SK-N-MC (cell line): ENCODE results near the gene ZNF700.
A peak's percentile ranks its signal among the peaks of the same experiment; 100 is the strongest.
"Not testable (repeated sequence)": the region's sequence is repeated elsewhere in the genome, so short reads cannot be mapped to it uniquely, and the experiment has no call there.

Experiments
- DNase-seq: peaks from one replicate; pipeline ENCODE4 v3.0.0-alpha.2; 2011; ENCODE audit warnings: low read depth, low spot score
- H3K27ac ChIP-seq: fragments of 200-600 bp; sonication (generic); 2 replicates; pipeline ENCODE4 v1.5.1; 2016; ENCODE audit warnings: mixed run types
- H3K36me3 ChIP-seq: fragments of 200-600 bp; sonication (generic); 2 replicates; pipeline ENCODE4 v1.6.1; 2017; ENCODE audit warnings: antibody characterized with exemption, low read length, mixed read lengths; ENCODE audit not compliant: insufficient read depth
- H3K4me3 ChIP-seq: fragments of 200-600 bp; sonication (generic); 2 replicates; pipeline ENCODE4 v1.5.1; 2016
- H3K9ac ChIP-seq: fragments of 200-600 bp; sonication (generic); 2 replicates; pipeline ENCODE4 v1.8.0; 2017; ENCODE audit warnings: mixed run types, mixed read lengths; ENCODE audit not compliant: insufficient read length
- H3K9me3 ChIP-seq: fragments of 200-600 bp; sonication (generic); 2 replicates; pipeline ENCODE4 v1.6.1; 2017; ENCODE audit warnings: low read depth, mild to moderate bottlenecking, antibody characterized with exemption, low read length, moderate library complexity, mixed read lengths
- EZH2 ChIP-seq: fragments of 200-600 bp; sonication (generic); IDR thresholded peaks from one replicate; pipeline ENCODE4 v1.6.1; 2017; ENCODE audit warnings: antibody characterized with exemption
- FOXP2 ChIP-seq: optimal IDR thresholded peaks from 2 replicates; pipeline ENCODE3; 2011; ENCODE audit warnings: mild to moderate bottlenecking, moderate library complexity; ENCODE audit not compliant: insufficient read depth; ENCODE audit errors: extremely low read length, control extremely low read depth
- POLR2AphosphoS5 ChIP-seq: IDR thresholded peaks from 2 replicates; pipeline ENCODE4 v1.6.1; 2012; ENCODE audit warnings: mild to moderate bottlenecking, low read depth, low read length, borderline replicate concordance

ZNF700 gene

GRCh38 chr19:11949201-11949600 is 24.3 kb downstream of the ZNF700 start:
- TF ChIP-seq EZH2 (no peak), FOXP2 (no peak), POLR2AphosphoS5 (no peak)
- no peak for DNase-seq
- Histone ChIP-seq H3K36me3 (peaks cover 74% of the 10 kb centered on the region), H3K9me3 (peaks cover 52% of the 10 kb centered on the region), H3K4me3 (no peak overlapping the region; the same call in 1 of the 2 replicates), H3K9ac (no peak overlapping the region), H3K27ac (no peak overlapping the region)

GRCh38 chr19:11949614-11950080 is 24.7 kb downstream of the ZNF700 start:
- not testable (repeated sequence) for H3K27ac ChIP-seq, DNase-seq, H3K9ac ChIP-seq, H3K4me3 ChIP-seq
- peaks cover 48% of the 10 kb centered on the region for H3K9me3 ChIP-seq
- peaks cover 70% of the 10 kb centered on the region for H3K36me3 ChIP-seq

- DNase-seq = no peak
- peaks cover 65% of the 10 kb centered on the region for H3K36me3 ChIP-seq
- no peak overlapping the region for H3K27ac ChIP-seq
- no peak overlapping the region for H3K9ac ChIP-seq
- H3K4me3 ChIP-seq = no peak overlapping the region
- TF ChIP-seq POLR2AphosphoS5 (no peak), FOXP2 (no peak), EZH2 (no peak)
- peaks cover 48% of the 10 kb centered on the region for H3K9me3 ChIP-seq
Observed at GRCh38 chr19:11950312-11950711, 25.4 kb downstream of the ZNF700 start.

GRCh38 chr19:11963566-11964355 is 38.9 kb downstream of the ZNF700 start:
- Histone ChIP-seq H3K4me3 (no peak overlapping the region), H3K27ac (no peak overlapping the region), H3K9me3 (no peaks in the 10 kb centered on the region), H3K36me3 (no peaks in the 10 kb centered on the region), H3K9ac (no peak overlapping the region)
- no peak for TF ChIP-seq EZH2
- no peak for TF ChIP-seq POLR2AphosphoS5
- no peak for TF ChIP-seq FOXP2
- no peak for DNase-seq

- Histone ChIP-seq H3K27ac (no peak overlapping the region), H3K9ac (no peak overlapping the region), H3K4me3 (no peak overlapping the region), H3K9me3 (no peaks in the 10 kb centered on the region), H3K36me3 (no peaks in the 10 kb centered on the region)
- no peak for TF ChIP-seq POLR2AphosphoS5
- no peak for TF ChIP-seq FOXP2
- TF ChIP-seq EZH2 = no peak
- no peak for DNase-seq
Observed at GRCh38 chr19:11964496-11964857, 39.6 kb downstream of the ZNF700 start.

- TF ChIP-seq POLR2AphosphoS5 (no peak), FOXP2 (no peak), EZH2 (no peak)
- H3K9me3 ChIP-seq = no peaks in the 10 kb centered on the region
- no peak for DNase-seq
- no peak within 1 kb of the TSS for H3K9ac ChIP-seq
- H3K36me3 ChIP-seq = no peaks in the 10 kb centered on the region
- H3K4me3 ChIP-seq = 0 out of 2 replicates have a peak within 1 kb of the TSS, but pooled peaks have one; percentile 22
- H3K27ac ChIP-seq = no peak within 1 kb of the TSS
Observed at GRCh38 chr19:11964858-11965645, 40.1 kb downstream of the ZNF700 start, which contains the start of gene ZNF763. ZNF763 (plus strand) TSS chr19:11965040; CDS start chr19:11965209, 169 bp downstream.

- Histone ChIP-seq H3K9me3 (no peaks in the 10 kb centered on the region), H3K4me3 (no peak overlapping the region), H3K9ac (no peak overlapping the region), H3K36me3 (no peaks in the 10 kb centered on the region), H3K27ac (no peak overlapping the region)
- DNase-seq = no peak
- TF ChIP-seq EZH2 = no peak
- TF ChIP-seq FOXP2 = no peak
- TF ChIP-seq POLR2AphosphoS5 = no peak
Observed at GRCh38 chr19:11970174-11970573, 45.3 kb downstream of the ZNF700 start.

GRCh38 chr19:11971041-11971440 is 46.1 kb downstream of the ZNF700 start:
- H3K9me3 ChIP-seq = no peaks in the 10 kb centered on the region
- no peak overlapping the region for H3K27ac ChIP-seq
- H3K36me3 ChIP-seq = no peaks in the 10 kb centered on the region
- TF ChIP-seq EZH2 (no peak), POLR2AphosphoS5 (no peak), FOXP2 (no peak)
- no peak overlapping the region for H3K4me3 ChIP-seq
- no peak for DNase-seq
- H3K9ac ChIP-seq = no peak overlapping the region
